Adrenal gland (tissue), 5 donors: ENCODE measurements around the gene ADSS2.

Source experiments
- POLR2A ChIP-seq, 2 donors: fragments of 450-650 bp; IDR thresholded peaks; one replicate each; pipeline ENCODE4 v1.6.1; 2017; ENCODE audit warnings: antibody characterized with exemption in 2 of 2, mild to moderate bottlenecking in 2 of 2, moderate library complexity in 1 of 2
- TF ChIP-seq, protein P1 (sequence below), 6 experiments: fragments of 450-650 bp in 4 of 6; fragments of 200-600 bp in 2 of 6; sonication (generic) in 1 of 6; IDR thresholded peaks; 1 replicate in 5 of 6; 2 replicates in 1 of 6; pipeline versions ENCODE4 v1.5.1 to v1.8.0; 2016 to 2021; ENCODE audit warnings: antibody characterized with exemption in 6 of 6, mild to moderate bottlenecking in 2 of 6, moderate library complexity in 1 of 6
- donor health status: DM: no; HTN: no; CAD: no.

DNA sequence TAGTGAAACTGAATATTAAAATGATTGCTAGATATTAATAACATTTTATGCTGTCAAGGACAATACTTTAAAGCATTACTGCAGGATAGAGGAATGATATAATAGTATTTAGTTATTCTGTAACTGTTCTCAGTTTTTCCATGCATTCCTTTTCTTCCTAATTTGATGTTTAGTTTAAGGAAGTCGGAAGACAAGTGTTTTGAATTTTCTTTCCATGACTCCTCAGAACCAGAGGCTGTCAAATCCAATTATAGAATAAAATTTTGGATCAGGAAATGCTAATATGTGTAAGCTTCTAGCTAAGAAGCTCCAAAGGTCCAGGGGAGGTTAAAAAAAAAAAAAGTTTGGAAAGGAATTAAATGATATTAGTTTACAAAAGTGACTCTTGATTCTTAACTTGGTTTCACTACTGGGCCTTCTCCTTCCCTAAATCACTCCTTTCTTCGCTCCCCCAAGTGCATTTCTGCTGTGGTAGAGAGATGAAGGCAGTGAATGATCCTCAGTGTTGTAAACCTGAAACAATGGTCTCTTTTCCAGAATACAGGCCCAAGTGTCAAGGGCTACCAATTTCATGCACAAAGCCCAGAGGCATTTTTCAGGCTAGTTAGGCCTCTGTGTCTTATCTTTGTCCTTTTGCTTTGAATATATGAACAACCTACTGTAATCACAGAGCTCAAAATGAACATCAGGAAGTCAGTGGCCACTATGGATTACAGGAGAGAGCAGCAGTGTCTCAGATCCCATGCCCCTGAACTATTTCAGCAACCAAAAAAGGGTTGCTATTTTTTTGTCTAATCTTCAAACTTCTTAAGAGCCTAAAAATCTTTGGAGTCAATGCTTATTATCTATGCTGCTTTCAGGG is 6.2 kb downstream of the ADSS2 start:
- TF ChIP-seq, protein P1, sequence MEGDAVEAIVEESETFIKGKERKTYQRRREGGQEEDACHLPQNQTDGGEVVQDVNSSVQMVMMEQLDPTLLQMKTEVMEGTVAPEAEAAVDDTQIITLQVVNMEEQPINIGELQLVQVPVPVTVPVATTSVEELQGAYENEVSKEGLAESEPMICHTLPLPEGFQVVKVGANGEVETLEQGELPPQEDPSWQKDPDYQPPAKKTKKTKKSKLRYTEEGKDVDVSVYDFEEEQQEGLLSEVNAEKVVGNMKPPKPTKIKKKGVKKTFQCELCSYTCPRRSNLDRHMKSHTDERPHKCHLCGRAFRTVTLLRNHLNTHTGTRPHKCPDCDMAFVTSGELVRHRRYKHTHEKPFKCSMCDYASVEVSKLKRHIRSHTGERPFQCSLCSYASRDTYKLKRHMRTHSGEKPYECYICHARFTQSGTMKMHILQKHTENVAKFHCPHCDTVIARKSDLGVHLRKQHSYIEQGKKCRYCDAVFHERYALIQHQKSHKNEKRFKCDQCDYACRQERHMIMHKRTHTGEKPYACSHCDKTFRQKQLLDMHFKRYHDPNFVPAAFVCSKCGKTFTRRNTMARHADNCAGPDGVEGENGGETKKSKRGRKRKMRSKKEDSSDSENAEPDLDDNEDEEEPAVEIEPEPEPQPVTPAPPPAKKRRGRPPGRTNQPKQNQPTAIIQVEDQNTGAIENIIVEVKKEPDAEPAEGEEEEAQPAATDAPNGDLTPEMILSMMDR (IDR thresholded peaks at IDR 0.05): no peak
- TF ChIP-seq POLR2A (IDR thresholded peaks at IDR 0.05): no peak
